ENCODE data around the gene TRIAP1.

The TRIAP1 gene

DNA sequence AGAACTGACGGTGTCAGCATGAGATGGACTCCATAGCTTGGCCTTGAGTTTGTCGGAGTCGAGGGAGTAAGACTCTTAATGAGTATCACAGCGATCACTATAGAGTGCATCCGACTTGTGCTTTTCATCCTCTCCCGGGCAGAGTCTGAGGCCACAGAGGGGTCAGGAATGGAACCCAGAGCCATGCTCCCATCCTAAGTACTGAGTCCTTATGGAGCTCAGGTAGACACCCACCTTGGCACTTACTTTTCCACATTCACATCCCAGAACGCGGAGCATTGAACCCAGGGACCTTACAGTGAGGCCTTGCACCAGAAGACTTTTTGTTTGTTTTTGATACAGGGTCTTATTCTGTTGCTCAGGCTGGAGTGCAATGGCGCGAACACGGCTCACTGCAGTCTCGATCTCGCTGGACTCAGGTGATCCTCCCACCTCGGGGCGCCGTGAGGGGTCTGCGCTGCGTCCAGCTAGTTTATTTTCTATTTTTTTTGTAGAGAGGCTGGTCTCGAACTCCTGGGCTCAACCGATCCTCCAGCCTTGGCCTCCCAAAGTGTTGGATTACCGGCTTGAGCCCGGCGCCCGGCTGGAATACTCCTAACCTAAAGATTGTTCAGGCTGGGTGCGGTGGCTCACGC is 24.1 kb upstream of the TRIAP1 start:
- TF ChIP-seq SUZ12 (IDR thresholded peaks at IDR 0.05) (no peak), FOXA1 (IDR thresholded peaks at IDR 0.05) (no peak), LEF1 (IDR thresholded peaks at IDR 0.05; ENCODE audit: borderline replicate concordance) (no peak), FOXM1 (IDR thresholded peaks at IDR 0.05; ENCODE audit: borderline replicate concordance) (no peak), ARNT (IDR thresholded peaks at IDR 0.05) (no peak), ELF4 (IDR thresholded peaks at IDR 0.05) (no peak), NFRKB (IDR thresholded peaks at IDR 0.05) (no peak), CTBP1 (IDR thresholded peaks at IDR 0.05; ENCODE audit: borderline replicate concordance) (no peak), PKNOX1 (IDR thresholded peaks at IDR 0.05) (no peak), TARDBP (IDR thresholded peaks at IDR 0.05) (no peak), BHLHE40 (IDR thresholded peaks at IDR 0.05; ENCODE audit: borderline replicate concordance) (no peak), ZNF384 (IDR thresholded peaks at IDR 0.05) (no peak), L3MBTL2 (conservative IDR thresholded peaks at IDR 0.05) (no peak), SP1 (IDR thresholded peaks at IDR 0.05) (no peak), HDGF (IDR thresholded peaks at IDR 0.05; ENCODE audit: borderline replicate concordance) (no peak), FOXK2 (IDR thresholded peaks at IDR 0.05) (no peak)
- CTCF ChIA-PET: interaction anchor here (0.7 to 2.5 kb wide), 5 partner anchors 9 to 59 kb away, joined by 3 to 6 read pairs (median 3); partner anchors contain the start of gene COQ5
- DNase-seq (ENCODE audit: extremely low spot score): peak; percentile 33
- POLR2A ChIA-PET: interaction anchor here (0.6 to 5.4 kb wide), 13 partner anchors 12 to 269 kb away, joined by 3 to 39 read pairs (median 4); partner anchors contain the start of genes COQ5, DYNLL1, RNU4-2 and RPLP0

DNA sequence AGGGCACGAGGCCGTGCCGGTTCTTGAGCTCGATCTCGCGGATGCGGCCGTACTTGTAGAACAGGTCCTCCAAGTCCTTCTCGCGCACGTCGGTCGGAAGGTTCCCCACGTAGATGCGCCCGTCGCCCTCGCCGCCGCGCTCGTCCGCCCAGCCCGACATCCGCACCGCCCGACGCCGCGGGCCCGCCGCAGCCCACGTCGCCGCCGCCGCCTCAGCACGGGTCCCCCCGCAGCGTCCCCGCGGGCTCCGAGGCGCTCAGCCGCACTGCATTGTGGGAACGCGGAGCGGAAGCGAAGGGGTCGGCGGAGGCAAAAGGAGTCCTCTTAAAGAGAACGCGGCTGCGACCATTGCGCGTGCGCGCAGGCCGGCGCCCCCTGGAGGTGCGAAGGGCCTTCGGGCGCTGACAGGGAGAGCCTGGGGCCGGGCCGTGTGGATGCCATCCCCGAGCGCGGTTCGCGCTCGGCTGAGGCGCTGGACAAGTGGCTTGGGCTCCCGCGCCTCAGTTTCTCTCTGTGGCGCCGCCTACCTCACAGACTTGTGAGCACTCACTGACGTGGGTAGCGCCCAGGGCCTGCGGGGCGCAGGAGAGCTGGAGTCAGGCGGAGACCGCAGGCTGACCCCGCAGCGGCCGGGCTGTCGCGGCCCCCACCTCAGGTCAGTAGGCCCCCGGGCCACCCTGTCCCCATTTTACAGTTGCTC is 23.4 kb upstream of the TRIAP1 start, which contains the start of gene SRSF9:
Gene SRSF9, minus strand, starts transcription at position 299 of the 700 bp plus-strand sequence. Its CDS starts 139 bp downstream, at position 160.
- TF ChIP-seq LEF1 (IDR thresholded peaks at IDR 0.05; ENCODE audit: borderline replicate concordance) (peak; percentile 35; the same call in 1 of the 2 replicates), ELF4 (IDR thresholded peaks at IDR 0.05) (peak; percentile 19; the same call in 1 of the 2 replicates), TARDBP (IDR thresholded peaks at IDR 0.05) (no peak), ZNF384 (IDR thresholded peaks at IDR 0.05) (no peak), PKNOX1 (IDR thresholded peaks at IDR 0.05) (no peak; the same call in 1 of the 2 replicates), FOXM1 (IDR thresholded peaks at IDR 0.05; ENCODE audit: borderline replicate concordance) (peak; percentile 73; the same call in 1 of the 2 replicates), BHLHE40 (IDR thresholded peaks at IDR 0.05; ENCODE audit: borderline replicate concordance) (no peak), L3MBTL2 (conservative IDR thresholded peaks at IDR 0.05) (peak; percentile 47; the same call in 1 of the 2 replicates)
- peak; percentile 97 for DNase-seq (ENCODE audit: extremely low spot score)
- ChIA-PET POLR2A (interaction anchor here (0.9 to 5.4 kb wide), 13 partner anchors 12 to 268 kb away, joined by 3 to 39 read pairs (median 5); partner anchors contain the start of genes COQ5, DYNLL1, RNU4-2 and RPLP0), CTCF (interaction anchor here (0.7 to 2.5 kb wide), 7 partner anchors 10 to 59 kb away, joined by 3 to 7 read pairs (median 4); partner anchors contain the start of gene COQ5)

GRCh38 chr12:120468821-120469449 is 22.8 kb upstream of the TRIAP1 start:
- peak; percentile 56 for DNase-seq (ENCODE audit: extremely low spot score)
- CTCF ChIA-PET: interaction anchor here (0.9 to 2.5 kb wide), 4 partner anchors 10 to 102 kb away, joined by 3 to 7 read pairs (median 6); no protein-coding TSS in a partner anchor
- TF ChIP-seq SP1 (IDR thresholded peaks at IDR 0.05) (no peak), CTBP1 (IDR thresholded peaks at IDR 0.05; ENCODE audit: borderline replicate concordance) (no peak), BHLHE40 (IDR thresholded peaks at IDR 0.05; ENCODE audit: borderline replicate concordance) (no peak), FOXM1 (IDR thresholded peaks at IDR 0.05; ENCODE audit: borderline replicate concordance) (no peak), L3MBTL2 (conservative IDR thresholded peaks at IDR 0.05) (no peak), PKNOX1 (IDR thresholded peaks at IDR 0.05) (no peak), TARDBP (IDR thresholded peaks at IDR 0.05) (no peak), NFRKB (IDR thresholded peaks at IDR 0.05) (no peak), ZNF384 (IDR thresholded peaks at IDR 0.05) (no peak), FOXA1 (IDR thresholded peaks at IDR 0.05) (no peak), SUZ12 (IDR thresholded peaks at IDR 0.05) (no peak), ARNT (IDR thresholded peaks at IDR 0.05) (no peak), ELF4 (IDR thresholded peaks at IDR 0.05) (no peak), FOXK2 (IDR thresholded peaks at IDR 0.05) (no peak)
- POLR2A ChIA-PET: interaction anchor here (1.0 to 5.4 kb wide), 13 partner anchors 10 to 177 kb away, joined by 3 to 39 read pairs (median 5); partner anchors contain the start of genes COQ5, DYNLL1 and RNU4-2

- ChIA-PET CTCF (interaction anchor here (0.7 to 1.7 kb wide), 4 partner anchors 9 to 101 kb away, joined by 3 to 7 read pairs (median 4); no protein-coding TSS in a partner anchor), POLR2A (interaction anchor here (1.0 to 5.4 kb wide), 7 partner anchors 10 to 177 kb away, joined by 3 to 39 read pairs (median 6); partner anchors contain the start of genes DYNLL1 and RNU4-2)
- no peak for DNase-seq (ENCODE audit: extremely low spot score)
- TF ChIP-seq FOXA1 (IDR thresholded peaks at IDR 0.05) (no peak), NFRKB (IDR thresholded peaks at IDR 0.05) (no peak), FOXK2 (IDR thresholded peaks at IDR 0.05) (no peak), FOXM1 (IDR thresholded peaks at IDR 0.05; ENCODE audit: borderline replicate concordance) (no peak), PKNOX1 (IDR thresholded peaks at IDR 0.05) (no peak), CTBP1 (IDR thresholded peaks at IDR 0.05; ENCODE audit: borderline replicate concordance) (no peak), ELF4 (IDR thresholded peaks at IDR 0.05) (no peak), SUZ12 (IDR thresholded peaks at IDR 0.05) (no peak), LEF1 (IDR thresholded peaks at IDR 0.05; ENCODE audit: borderline replicate concordance) (no peak), TARDBP (IDR thresholded peaks at IDR 0.05) (no peak), HDGF (IDR thresholded peaks at IDR 0.05; ENCODE audit: borderline replicate concordance) (no peak), SP1 (IDR thresholded peaks at IDR 0.05) (no peak), ARNT (IDR thresholded peaks at IDR 0.05) (no peak), ZNF384 (IDR thresholded peaks at IDR 0.05) (no peak), L3MBTL2 (conservative IDR thresholded peaks at IDR 0.05) (no peak), BHLHE40 (IDR thresholded peaks at IDR 0.05; ENCODE audit: borderline replicate concordance) (no peak)
These were observed 22.2 kb upstream of the TRIAP1 start for GRCh38 chr12:120468325-120468820.
